ENCODE measurements around the gene CARD14. TPM values are rescaled to one million over a fixed set of nuclear protein-coding genes. Genes with fewer than 3 reads are reported as not detected.

Gene CARD14
- total RNA-seq, 1 donor from 2014 or later = 5.4 TPM

DNA sequence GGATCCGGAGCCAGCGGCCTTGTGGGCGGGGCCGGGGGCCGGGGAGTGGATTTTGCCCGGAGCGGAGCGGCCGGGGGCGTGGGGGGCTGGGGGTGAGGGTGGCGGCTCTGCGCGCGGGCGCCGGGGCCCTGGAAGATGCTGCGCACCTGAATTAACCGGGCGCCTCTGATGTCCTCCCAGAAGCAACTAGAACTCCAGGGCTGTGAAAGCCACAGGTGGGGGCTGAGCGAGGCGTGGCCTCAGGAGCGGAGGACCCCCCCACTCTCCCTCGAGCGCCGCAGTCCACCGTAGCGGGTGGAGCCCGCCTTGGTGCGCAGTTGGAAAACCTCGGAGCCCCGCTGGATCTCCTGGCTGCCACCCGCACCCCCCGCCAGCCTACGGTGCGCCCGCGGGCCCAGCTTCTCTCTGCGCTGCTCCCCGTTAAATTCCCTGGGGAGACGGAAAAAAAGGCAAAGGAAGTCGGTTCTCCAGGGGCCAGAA is 50.9 kb downstream of the CARD14 start:
- Mint-ChIP-seq H3K4me1 (peaks cover 22% of the 10 kb centered on the region), H3K4me3 (peak overlapping the region; percentile 75), H3K27ac (no peak overlapping the region), H3K9me3 (no peaks in the 10 kb centered on the region), H3K27me3 (ENCODE audit: low read depth) (no peaks in the 10 kb centered on the region), H3K36me3 (peaks cover 9% of the 10 kb centered on the region)
- DNase-seq (ENCODE audit: low spot score in 2 of 2, unreplicated experiment in 2 of 2) = peak in 1 of 2 experiments; percentile 60
- TF ChIP-seq, protein P1, sequence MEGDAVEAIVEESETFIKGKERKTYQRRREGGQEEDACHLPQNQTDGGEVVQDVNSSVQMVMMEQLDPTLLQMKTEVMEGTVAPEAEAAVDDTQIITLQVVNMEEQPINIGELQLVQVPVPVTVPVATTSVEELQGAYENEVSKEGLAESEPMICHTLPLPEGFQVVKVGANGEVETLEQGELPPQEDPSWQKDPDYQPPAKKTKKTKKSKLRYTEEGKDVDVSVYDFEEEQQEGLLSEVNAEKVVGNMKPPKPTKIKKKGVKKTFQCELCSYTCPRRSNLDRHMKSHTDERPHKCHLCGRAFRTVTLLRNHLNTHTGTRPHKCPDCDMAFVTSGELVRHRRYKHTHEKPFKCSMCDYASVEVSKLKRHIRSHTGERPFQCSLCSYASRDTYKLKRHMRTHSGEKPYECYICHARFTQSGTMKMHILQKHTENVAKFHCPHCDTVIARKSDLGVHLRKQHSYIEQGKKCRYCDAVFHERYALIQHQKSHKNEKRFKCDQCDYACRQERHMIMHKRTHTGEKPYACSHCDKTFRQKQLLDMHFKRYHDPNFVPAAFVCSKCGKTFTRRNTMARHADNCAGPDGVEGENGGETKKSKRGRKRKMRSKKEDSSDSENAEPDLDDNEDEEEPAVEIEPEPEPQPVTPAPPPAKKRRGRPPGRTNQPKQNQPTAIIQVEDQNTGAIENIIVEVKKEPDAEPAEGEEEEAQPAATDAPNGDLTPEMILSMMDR (IDR thresholded peaks at IDR 0.05; ENCODE audit: unreplicated experiment) = no peak

DNA sequence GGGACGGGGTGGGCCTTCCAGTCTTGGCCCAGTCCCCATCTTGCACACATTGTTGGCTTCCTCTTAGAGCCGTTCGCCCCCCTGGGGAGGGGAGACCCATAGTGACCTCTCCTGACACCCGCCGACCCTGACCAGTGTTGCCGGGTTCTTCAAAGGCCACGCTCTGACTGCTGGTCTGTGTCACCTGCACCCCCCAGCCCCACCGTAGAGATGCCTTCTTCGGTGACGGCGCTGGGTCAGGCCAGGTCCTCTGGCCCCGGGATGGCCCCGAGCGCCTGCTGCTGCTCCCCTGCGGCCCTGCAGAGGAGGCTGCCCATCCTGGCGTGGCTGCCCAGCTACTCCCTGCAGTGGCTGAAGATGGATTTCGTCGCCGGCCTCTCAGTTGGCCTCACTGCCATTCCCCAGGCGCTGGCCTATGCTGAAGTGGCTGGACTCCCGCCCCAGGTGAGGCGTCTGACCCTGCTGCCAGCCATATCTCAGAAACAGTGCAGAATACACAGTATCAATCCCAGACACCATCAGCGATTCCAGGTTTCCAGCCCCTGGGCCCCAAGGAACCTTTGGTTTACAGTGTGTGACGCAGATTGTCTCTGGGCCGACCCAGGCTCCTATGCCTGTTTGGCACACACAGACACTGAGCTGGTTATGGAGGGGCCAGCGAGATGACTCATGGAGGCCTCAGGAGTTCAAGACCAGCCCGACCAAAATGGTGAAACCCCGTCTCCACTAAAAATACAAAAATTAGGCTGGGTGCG is 51.7 kb downstream of the CARD14 start:
- H3K27ac Mint-ChIP-seq = no peak overlapping the region
- H3K4me1 Mint-ChIP-seq = peaks cover 23% of the 10 kb centered on the region

DNA sequence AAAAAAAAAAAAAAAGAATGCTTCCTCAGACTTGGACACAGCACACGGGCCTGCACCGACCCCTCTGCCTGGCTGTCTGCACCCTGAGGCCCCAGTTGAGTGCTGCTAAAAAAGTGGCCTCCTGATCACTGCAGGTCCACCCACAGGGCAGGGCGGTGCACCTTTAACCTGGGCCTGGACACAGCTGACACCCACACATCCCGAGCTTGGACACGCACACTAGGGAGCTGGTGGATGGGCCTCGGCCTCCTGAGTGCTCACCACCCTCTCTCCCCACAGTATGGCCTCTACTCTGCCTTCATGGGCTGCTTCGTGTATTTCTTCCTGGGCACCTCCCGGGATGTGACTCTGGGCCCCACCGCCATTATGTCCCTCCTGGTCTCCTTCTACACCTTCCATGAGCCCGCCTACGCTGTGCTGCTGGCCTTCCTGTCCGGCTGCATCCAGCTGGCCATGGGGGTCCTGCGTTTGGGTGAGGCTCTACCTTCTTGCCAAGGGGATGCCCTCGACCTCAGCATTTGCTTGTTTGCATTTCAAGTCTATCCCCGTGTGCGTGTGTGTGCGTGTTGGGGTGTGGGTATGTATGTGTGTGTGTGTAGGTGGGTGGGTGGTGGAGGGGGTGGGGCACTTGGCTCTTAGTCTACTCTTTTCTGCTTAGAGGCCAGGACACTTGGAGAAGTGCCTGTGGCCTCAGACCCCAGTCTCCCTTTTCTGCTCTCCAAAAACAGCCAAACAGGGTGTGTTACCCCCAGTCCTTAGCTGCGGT is 52.7 kb downstream of the CARD14 start:
- Mint-ChIP-seq H3K4me3 (peak overlapping the region; percentile 43), H3K27ac (no peak overlapping the region), H3K36me3 (peaks cover 13% of the 10 kb centered on the region), H3K9me3 (no peaks in the 10 kb centered on the region), H3K27me3 (ENCODE audit: low read depth) (no peaks in the 10 kb centered on the region), H3K4me1 (peaks cover 23% of the 10 kb centered on the region)
- DNase-seq (ENCODE audit: low spot score in 2 of 2, unreplicated experiment in 2 of 2) = no peak
- TF ChIP-seq, protein P1 (IDR thresholded peaks at IDR 0.05; ENCODE audit: unreplicated experiment) = no peak

More for the DNA sequence above, 51.7 kb downstream of the CARD14 start:
- H3K9me3 Mint-ChIP-seq = no peaks in the 10 kb centered on the region
- peak overlapping the region; percentile 75 for H3K4me3 Mint-ChIP-seq
- TF ChIP-seq, protein P1 (IDR thresholded peaks at IDR 0.05; ENCODE audit: unreplicated experiment) = no peak
- no peak for DNase-seq (ENCODE audit: low spot score in 2 of 2, unreplicated experiment in 2 of 2)
- H3K27me3 Mint-ChIP-seq (ENCODE audit: low read depth) = no peaks in the 10 kb centered on the region
- H3K36me3 Mint-ChIP-seq = peaks cover 11% of the 10 kb centered on the region

DNA sequence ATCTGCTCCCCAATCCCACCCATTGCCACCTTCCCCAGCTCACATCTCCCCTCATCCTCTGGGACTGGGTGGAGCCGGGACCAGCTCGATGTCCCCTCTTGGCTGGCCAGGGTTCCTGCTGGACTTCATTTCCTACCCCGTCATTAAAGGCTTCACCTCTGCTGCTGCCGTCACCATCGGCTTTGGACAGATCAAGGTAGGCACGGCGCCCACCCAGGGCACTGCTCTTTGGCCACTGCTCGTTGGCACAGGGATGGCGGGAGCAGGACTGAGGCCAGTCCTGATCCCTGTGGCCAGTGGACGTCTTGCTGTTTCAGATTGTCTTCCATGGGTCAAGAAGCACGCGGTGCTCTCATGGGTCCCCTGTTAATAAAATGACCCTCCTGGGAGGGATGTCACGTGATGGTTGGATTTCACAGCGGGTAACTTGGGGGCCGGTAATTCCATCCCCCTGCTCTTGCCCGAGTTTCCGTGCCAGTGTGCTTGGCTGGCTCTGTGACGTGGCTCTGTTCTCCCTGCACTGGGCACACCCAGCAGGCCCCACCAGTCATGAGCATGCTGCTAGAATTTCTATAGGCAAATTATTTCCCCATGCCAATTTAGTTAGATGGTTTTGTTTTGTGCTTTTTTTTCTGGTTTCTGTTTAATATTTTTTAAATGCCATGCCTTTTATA is 53.4 kb downstream of the CARD14 start:
- Mint-ChIP-seq H3K4me3 (peak overlapping the region; percentile 31), H3K27ac (no peak overlapping the region), H3K36me3 (peaks cover 12% of the 10 kb centered on the region), H3K9me3 (no peaks in the 10 kb centered on the region), H3K4me1 (peaks cover 23% of the 10 kb centered on the region), H3K27me3 (ENCODE audit: low read depth) (no peaks in the 10 kb centered on the region)
- no peak for DNase-seq (ENCODE audit: low spot score in 2 of 2, unreplicated experiment in 2 of 2)
- TF ChIP-seq, protein P1 (IDR thresholded peaks at IDR 0.05; ENCODE audit: unreplicated experiment) = no peak

DNA sequence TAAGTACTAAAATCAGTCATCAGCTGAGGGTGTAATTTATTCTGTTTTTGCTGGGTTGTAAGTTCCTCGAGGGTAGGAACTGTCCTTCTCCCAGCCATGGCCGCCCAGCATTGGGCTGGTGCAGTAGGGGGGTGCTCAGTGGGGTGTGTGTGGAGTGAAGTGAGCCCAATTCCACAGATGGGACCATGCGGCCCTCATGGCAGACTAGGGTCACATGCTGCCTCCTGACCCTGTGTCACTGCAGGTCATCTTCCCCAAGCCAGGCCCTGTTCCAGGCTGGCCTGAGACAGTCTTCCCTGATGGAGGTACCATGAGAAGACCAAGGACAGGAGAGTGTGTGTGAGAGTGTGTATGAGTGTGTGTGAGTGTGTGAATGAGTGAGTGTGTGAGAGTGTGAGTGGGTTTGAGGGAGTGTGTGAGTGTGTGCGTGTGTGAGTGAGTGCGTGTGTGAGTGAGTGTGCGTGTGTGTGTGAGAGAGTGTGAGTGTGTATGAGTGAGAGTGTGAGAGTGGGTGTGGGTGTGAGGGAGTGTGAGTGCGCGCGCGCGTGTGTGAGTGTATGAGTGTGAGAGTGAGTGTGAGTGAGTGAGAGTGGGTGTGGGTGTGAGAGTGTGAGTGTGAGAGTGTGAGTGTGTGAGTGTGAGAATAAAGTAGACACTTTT is 54.1 kb downstream of the CARD14 start:
- TF ChIP-seq, protein P1 (IDR thresholded peaks at IDR 0.05; ENCODE audit: unreplicated experiment) = no peak
- Mint-ChIP-seq H3K36me3 (peaks cover 16% of the 10 kb centered on the region), H3K4me1 (peaks cover 16% of the 10 kb centered on the region), H3K27ac (no peak overlapping the region), H3K27me3 (ENCODE audit: low read depth) (no peaks in the 10 kb centered on the region), H3K4me3 (no peak overlapping the region), H3K9me3 (no peaks in the 10 kb centered on the region)
- DNase-seq (ENCODE audit: low spot score in 2 of 2, unreplicated experiment in 2 of 2) = no peak

Measured in mesothelial cell of epicardium (in vitro differentiated cells).